ENCODE results near the gene MTOR.
"Not testable (repeated sequence)": the region's sequence is repeated elsewhere in the genome, so short reads cannot be mapped to it uniquely, and the experiment has no call there.

The MTOR gene

GRCh38 chr1:11262171-11263049, at the start of gene MTOR:
MTOR (minus strand) TSS chr1:11262551; CDS start chr1:11259409, 3,142 bp downstream.
- H3K4me3 ChIP-seq (ENCODE audit: low read length): peak within 1 kb of the TSS; percentile 47
- peak within 1 kb of the TSS; percentile 70 for H3K9ac ChIP-seq (ENCODE audit: low read length)
- H3K36me3 ChIP-seq (ENCODE audit: control insufficient read depth, insufficient read depth, low read length): no peaks in the 10 kb centered on the region

GRCh38 chr1:11309385-11309784, 47.0 kb upstream of the MTOR start:
- H3K4me1 ChIP-seq (ENCODE audit: control insufficient read depth, insufficient read depth, low read length): no peaks in the 10 kb centered on the region
- no peaks in the 10 kb centered on the region for H3K9me3 ChIP-seq (ENCODE audit: control insufficient read depth, low read length)
- H3K9ac ChIP-seq (ENCODE audit: low read length): no peak overlapping the region
- no peak overlapping the region for H3K4me3 ChIP-seq (ENCODE audit: low read length)
- H3K27me3 ChIP-seq (ENCODE audit: control insufficient read depth, insufficient read depth, low read length): peaks cover 6% of the 10 kb centered on the region
- H3K36me3 ChIP-seq (ENCODE audit: control insufficient read depth, insufficient read depth, low read length): no peaks in the 10 kb centered on the region

More at GRCh38 chr1:11262171-11263049, at the start of gene MTOR:
- Histone ChIP-seq H3K4me1 (ENCODE audit: control insufficient read depth, insufficient read depth, low read length) (peaks cover 7% of the 10 kb centered on the region), H3K9me3 (ENCODE audit: control insufficient read depth, low read length) (no peaks in the 10 kb centered on the region), H3K27me3 (ENCODE audit: control insufficient read depth, insufficient read depth, low read length) (no peaks in the 10 kb centered on the region)

- Histone ChIP-seq H3K27me3 (ENCODE audit: control insufficient read depth, insufficient read depth, low read length) (peaks cover 6% of the 10 kb centered on the region), H3K4me1 (ENCODE audit: control insufficient read depth, insufficient read depth, low read length) (no peaks in the 10 kb centered on the region), H3K9me3 (ENCODE audit: control insufficient read depth, low read length) (no peaks in the 10 kb centered on the region), H3K9ac (ENCODE audit: low read length) (no peak overlapping the region), H3K4me3 (ENCODE audit: low read length) (no peak overlapping the region), H3K36me3 (ENCODE audit: control insufficient read depth, insufficient read depth, low read length) (no peaks in the 10 kb centered on the region)
These were observed 46.4 kb upstream of the MTOR start for GRCh38 chr1:11308699-11309224.

GRCh38 chr1:11307852-11308251, 45.5 kb upstream of the MTOR start:
- H3K9ac ChIP-seq (ENCODE audit: low read length): no peak overlapping the region
- no peaks in the 10 kb centered on the region for H3K4me1 ChIP-seq (ENCODE audit: control insufficient read depth, insufficient read depth, low read length)
- no peaks in the 10 kb centered on the region for H3K9me3 ChIP-seq (ENCODE audit: control insufficient read depth, low read length)
- no peaks in the 10 kb centered on the region for H3K36me3 ChIP-seq (ENCODE audit: control insufficient read depth, insufficient read depth, low read length)
- peaks cover 6% of the 10 kb centered on the region for H3K27me3 ChIP-seq (ENCODE audit: control insufficient read depth, insufficient read depth, low read length)
- no peak overlapping the region for H3K4me3 ChIP-seq (ENCODE audit: low read length)

GRCh38 chr1:11305516-11305915, 43.2 kb upstream of the MTOR start:
- not testable (repeated sequence) for H3K9me3 ChIP-seq (ENCODE audit: control insufficient read depth, low read length); H3K4me3 ChIP-seq (ENCODE audit: low read length); H3K27me3 ChIP-seq (ENCODE audit: control insufficient read depth, insufficient read depth, low read length); H3K9ac ChIP-seq (ENCODE audit: low read length); H3K4me1 ChIP-seq (ENCODE audit: control insufficient read depth, insufficient read depth, low read length); H3K36me3 ChIP-seq (ENCODE audit: control insufficient read depth, insufficient read depth, low read length)

- H3K9me3 ChIP-seq (ENCODE audit: control insufficient read depth, low read length): no peaks in the 10 kb centered on the region
- no peaks in the 10 kb centered on the region for H3K36me3 ChIP-seq (ENCODE audit: control insufficient read depth, insufficient read depth, low read length)
- no peak overlapping the region for H3K4me3 ChIP-seq (ENCODE audit: low read length)
- no peak overlapping the region for H3K9ac ChIP-seq (ENCODE audit: low read length)
- no peaks in the 10 kb centered on the region for H3K27me3 ChIP-seq (ENCODE audit: control insufficient read depth, insufficient read depth, low read length)
- H3K4me1 ChIP-seq (ENCODE audit: control insufficient read depth, insufficient read depth, low read length): no peaks in the 10 kb centered on the region
These were observed 40.0 kb upstream of the MTOR start for GRCh38 chr1:11302366-11302765.

- H3K9ac ChIP-seq (ENCODE audit: low read length): no peak overlapping the region
- H3K4me3 ChIP-seq (ENCODE audit: low read length): no peak overlapping the region
- H3K9me3 ChIP-seq (ENCODE audit: control insufficient read depth, low read length): no peaks in the 10 kb centered on the region
- H3K27me3 ChIP-seq (ENCODE audit: control insufficient read depth, insufficient read depth, low read length): no peaks in the 10 kb centered on the region
- no peaks in the 10 kb centered on the region for H3K4me1 ChIP-seq (ENCODE audit: control insufficient read depth, insufficient read depth, low read length)
- no peaks in the 10 kb centered on the region for H3K36me3 ChIP-seq (ENCODE audit: control insufficient read depth, insufficient read depth, low read length)
These were observed 39.2 kb upstream of the MTOR start for GRCh38 chr1:11301601-11302000.

- H3K4me1 ChIP-seq (ENCODE audit: control insufficient read depth, insufficient read depth, low read length): no peaks in the 10 kb centered on the region
- H3K9me3 ChIP-seq (ENCODE audit: control insufficient read depth, low read length): no peaks in the 10 kb centered on the region
- H3K9ac ChIP-seq (ENCODE audit: low read length): no peak overlapping the region
- no peaks in the 10 kb centered on the region for H3K27me3 ChIP-seq (ENCODE audit: control insufficient read depth, insufficient read depth, low read length)
- H3K36me3 ChIP-seq (ENCODE audit: control insufficient read depth, insufficient read depth, low read length): no peaks in the 10 kb centered on the region
- H3K4me3 ChIP-seq (ENCODE audit: low read length): no peak overlapping the region
These were observed 36.8 kb upstream of the MTOR start for GRCh38 chr1:11299225-11299574.

GRCh38 chr1:11298390-11299224, 36.3 kb upstream of the MTOR start:
- Histone ChIP-seq H3K9me3 (ENCODE audit: control insufficient read depth, low read length) (no peaks in the 10 kb centered on the region), H3K4me1 (ENCODE audit: control insufficient read depth, insufficient read depth, low read length) (no peaks in the 10 kb centered on the region), H3K9ac (ENCODE audit: low read length) (no peak overlapping the region), H3K4me3 (ENCODE audit: low read length) (no peak overlapping the region), H3K36me3 (ENCODE audit: control insufficient read depth, insufficient read depth, low read length) (no peaks in the 10 kb centered on the region), H3K27me3 (ENCODE audit: control insufficient read depth, insufficient read depth, low read length) (no peaks in the 10 kb centered on the region)

- H3K27me3 ChIP-seq (ENCODE audit: control insufficient read depth, insufficient read depth, low read length); H3K9ac ChIP-seq (ENCODE audit: low read length); H3K4me1 ChIP-seq (ENCODE audit: control insufficient read depth, insufficient read depth, low read length); H3K36me3 ChIP-seq (ENCODE audit: control insufficient read depth, insufficient read depth, low read length); H3K9me3 ChIP-seq (ENCODE audit: control insufficient read depth, low read length); H3K4me3 ChIP-seq (ENCODE audit: low read length): not testable (repeated sequence)
These were observed 35.4 kb upstream of the MTOR start for GRCh38 chr1:11297774-11298173.

- no peak overlapping the region for H3K4me3 ChIP-seq (ENCODE audit: low read length)
- no peaks in the 10 kb centered on the region for H3K27me3 ChIP-seq (ENCODE audit: control insufficient read depth, insufficient read depth, low read length)
- H3K9ac ChIP-seq (ENCODE audit: low read length): no peak overlapping the region
- H3K36me3 ChIP-seq (ENCODE audit: control insufficient read depth, insufficient read depth, low read length): no peaks in the 10 kb centered on the region
- H3K9me3 ChIP-seq (ENCODE audit: control insufficient read depth, low read length): no peaks in the 10 kb centered on the region
- H3K4me1 ChIP-seq (ENCODE audit: control insufficient read depth, insufficient read depth, low read length): no peaks in the 10 kb centered on the region
These were observed 33.6 kb upstream of the MTOR start for GRCh38 chr1:11295905-11296304.

GRCh38 chr1:11294951-11295350, 32.6 kb upstream of the MTOR start:
- Histone ChIP-seq H3K9me3 (ENCODE audit: control insufficient read depth, low read length) (no peaks in the 10 kb centered on the region), H3K36me3 (ENCODE audit: control insufficient read depth, insufficient read depth, low read length) (peaks cover 3% of the 10 kb centered on the region), H3K9ac (ENCODE audit: low read length) (no peak overlapping the region)

More at GRCh38 chr1:11294951-11295350, 32.6 kb upstream of the MTOR start:
- Histone ChIP-seq H3K4me3 (ENCODE audit: low read length) (no peak overlapping the region), H3K4me1 (ENCODE audit: control insufficient read depth, insufficient read depth, low read length) (no peaks in the 10 kb centered on the region), H3K27me3 (ENCODE audit: control insufficient read depth, insufficient read depth, low read length) (no peaks in the 10 kb centered on the region)
